GM12878 (cell line): ENCODE results near the gene MAPK1.

Experiments
- CBFB ChIP-seq: IDR thresholded peaks from 2 replicates; pipeline ENCODE4 v1.6.1; 2016; ENCODE audit warnings: antibody characterized with exemption, low read depth
- CTCF ChIP-seq, 3 experiments: IDR thresholded peaks in 2 of 3; conservative IDR thresholded peaks in 1 of 3; 2 replicates each; pipeline ENCODE4 v1.5.1; 2011; ENCODE audit warnings: low read depth in 3 of 3, low read length in 3 of 3, mild to moderate bottlenecking in 3 of 3, control low read depth in 2 of 3, moderate library complexity in 2 of 3, inconsistent platforms in 1 of 3, mixed read lengths in 1 of 3; ENCODE audit not compliant: control insufficient read depth in 2 of 3, insufficient read depth in 1 of 3; ENCODE audit errors: extremely low read depth in 1 of 3
- EZH2 ChIP-seq: IDR thresholded peaks from 2 replicates; pipeline ENCODE4 v1.6.1; 2012; ENCODE audit warnings: low read depth, mild to moderate bottlenecking, control low read depth, inconsistent platforms, low read length, borderline replicate concordance; ENCODE audit not compliant: control insufficient read depth
- MYC ChIP-seq: IDR thresholded peaks from 2 replicates; pipeline ENCODE4 v1.6.1; 2011; ENCODE audit warnings: mild to moderate bottlenecking, low read length, moderate library complexity, inconsistent platforms; ENCODE audit not compliant: insufficient read depth, insufficient replicate concordance, insufficient read length, severe bottlenecking
- NR2F1 ChIP-seq: fragments of 450-650 bp; conservative IDR thresholded peaks from 2 replicates; pipeline ENCODE4 v1.6.1; 2017; ENCODE audit warnings: mild to moderate bottlenecking
- RAD51 ChIP-seq: fragments of 450-650 bp; IDR thresholded peaks from 2 replicates; pipeline ENCODE4 v1.6.1; 2016; ENCODE audit warnings: moderate library complexity, mild to moderate bottlenecking, inconsistent platforms
- RCOR1 ChIP-seq: conservative IDR thresholded peaks from 2 replicates; pipeline ENCODE4 v1.6.1; 2012; ENCODE audit warnings: low read depth, low read length, improper control_type of control experiment
- SUPT20H ChIP-seq: IDR thresholded peaks from 2 replicates; pipeline ENCODE4 v1.6.1; 2011; ENCODE audit warnings: low read depth, mild to moderate bottlenecking, low read length, moderate library complexity, borderline replicate concordance; ENCODE audit not compliant: control insufficient read depth
- TAF1 ChIP-seq: IDR thresholded peaks from 2 replicates; pipeline ENCODE4 v1.6.1; 2011; ENCODE audit warnings: mild to moderate bottlenecking, low read depth, low read length, borderline replicate concordance

- TF ChIP-seq EZH2 (no peak), RCOR1 (no peak), NR2F1 (no peak), CTCF (IDR thresholded peaks at IDR 0.05 in 2 of 3, conservative IDR thresholded peaks at IDR 0.05 in 1 of 3; ENCODE audit: control insufficient read depth in 2 of 3, extremely low read depth in 1 of 3, insufficient read depth in 1 of 3, low read depth in 3 of 3, low read length in 3 of 3) (no peak), CBFB (no peak), TAF1 (no peak), SUPT20H (no peak), RAD51 (no peak), MYC (no peak)
These were observed 109.2 kb downstream of the MAPK1 start for GRCh38 chr22:21758091-21758864.
